A549 (cell line): ENCODE results near the gene SLC16A13.

Experiments
- BCL3 ChIP-seq: fragments of >200 bp; sonication (Bioruptor Twin); formaldehyde crosslinking; IDR thresholded peaks from 3 replicates; pipeline ENCODE4 v1.6.1; 2016
- CEBPB ChIP-seq, 2 experiments: fragments of >200 bp in 1 of 2; sonication (Bioruptor Twin) in 1 of 2; formaldehyde crosslinking in 1 of 2; IDR thresholded peaks; 2 replicates each; pipeline ENCODE4 v1.6.1; 2012 to 2016
- CTCF ChIP-seq: fragments of >200 bp; sonication (Bioruptor Twin); formaldehyde crosslinking; IDR thresholded peaks from 3 replicates; pipeline ENCODE4 v1.5.1; 2016
- EP300 ChIP-seq, 2 experiments: fragments of >200 bp; sonication (Bioruptor Twin); formaldehyde crosslinking; IDR thresholded peaks; 2 replicates in 1 of 2; 3 replicates in 1 of 2; pipeline ENCODE4 v1.6.1; 2016 to 2017
- ESRRA ChIP-seq: fragments of 150-350 bp; IDR thresholded peaks from 2 replicates; pipeline ENCODE4 v1.6.1; 2014; ENCODE audit warnings: mild to moderate bottlenecking, low read length, borderline replicate concordance
- HMGXB4 ChIP-seq: fragments of 250-450 bp; sonication (Bioruptor Pico); IDR thresholded peaks from 2 replicates; pipeline ENCODE4 v1.5.0; 2021; ENCODE audit warnings: mild to moderate bottlenecking, moderate library complexity, borderline replicate concordance
- JUN ChIP-seq, 2 experiments: fragments of >200 bp; sonication (Bioruptor Twin); formaldehyde crosslinking; IDR thresholded peaks; 2 replicates in 1 of 2; 3 replicates in 1 of 2; pipeline ENCODE4 v1.6.1; 2016 to 2017
- MYC ChIP-seq: IDR thresholded peaks from 2 replicates; pipeline ENCODE4 v1.6.1; 2012; ENCODE audit warnings: mild to moderate bottlenecking, inconsistent platforms, low read length, improper control_type of control experiment, borderline replicate concordance
- PBX3 ChIP-seq: IDR thresholded peaks from 2 replicates; pipeline ENCODE4 v1.6.1; 2012
- PHF8 ChIP-seq: fragments of 200-600 bp; sonication (generic); IDR thresholded peaks from 2 replicates; pipeline ENCODE4 v1.6.1; 2016; ENCODE audit warnings: low read depth, mild to moderate bottlenecking, antibody characterized with exemption, moderate library complexity, borderline replicate concordance
- POLR2A ChIP-seq: IDR thresholded peaks from 2 replicates; pipeline ENCODE4 v1.6.1; 2012; ENCODE audit warnings: mild to moderate bottlenecking, low read length

GRCh38 chr17:7011942-7012254 lies 23.9 kb upstream of the SLC16A13 start:
- no peak for TF ChIP-seq HMGXB4 (CRISPR knock-in tag)
- peak; percentile 60; the same call in 1 of the 2 replicates for TF ChIP-seq PHF8
- TF ChIP-seq CTCF: no peak
- no peak for TF ChIP-seq ESRRA
- no peak for TF ChIP-seq CEBPB (IDR thresholded peaks at IDR 0.05)
- no peak for TF ChIP-seq POLR2A
- TF ChIP-seq BCL3: no peak
- no peak for TF ChIP-seq PBX3
- TF ChIP-seq EP300 (IDR thresholded peaks at IDR 0.05): no peak
- no peak for TF ChIP-seq JUN (IDR thresholded peaks at IDR 0.05)
- TF ChIP-seq MYC: no peak
